ENCODE measurements around the gene KLK15.
A peak's percentile ranks its signal among the peaks of the same experiment; 100 is the strongest.
"Not testable (repeated sequence)": the region's sequence is repeated elsewhere in the genome, so short reads cannot be mapped to it uniquely, and the experiment has no call there.

The KLK15 gene

DNA sequence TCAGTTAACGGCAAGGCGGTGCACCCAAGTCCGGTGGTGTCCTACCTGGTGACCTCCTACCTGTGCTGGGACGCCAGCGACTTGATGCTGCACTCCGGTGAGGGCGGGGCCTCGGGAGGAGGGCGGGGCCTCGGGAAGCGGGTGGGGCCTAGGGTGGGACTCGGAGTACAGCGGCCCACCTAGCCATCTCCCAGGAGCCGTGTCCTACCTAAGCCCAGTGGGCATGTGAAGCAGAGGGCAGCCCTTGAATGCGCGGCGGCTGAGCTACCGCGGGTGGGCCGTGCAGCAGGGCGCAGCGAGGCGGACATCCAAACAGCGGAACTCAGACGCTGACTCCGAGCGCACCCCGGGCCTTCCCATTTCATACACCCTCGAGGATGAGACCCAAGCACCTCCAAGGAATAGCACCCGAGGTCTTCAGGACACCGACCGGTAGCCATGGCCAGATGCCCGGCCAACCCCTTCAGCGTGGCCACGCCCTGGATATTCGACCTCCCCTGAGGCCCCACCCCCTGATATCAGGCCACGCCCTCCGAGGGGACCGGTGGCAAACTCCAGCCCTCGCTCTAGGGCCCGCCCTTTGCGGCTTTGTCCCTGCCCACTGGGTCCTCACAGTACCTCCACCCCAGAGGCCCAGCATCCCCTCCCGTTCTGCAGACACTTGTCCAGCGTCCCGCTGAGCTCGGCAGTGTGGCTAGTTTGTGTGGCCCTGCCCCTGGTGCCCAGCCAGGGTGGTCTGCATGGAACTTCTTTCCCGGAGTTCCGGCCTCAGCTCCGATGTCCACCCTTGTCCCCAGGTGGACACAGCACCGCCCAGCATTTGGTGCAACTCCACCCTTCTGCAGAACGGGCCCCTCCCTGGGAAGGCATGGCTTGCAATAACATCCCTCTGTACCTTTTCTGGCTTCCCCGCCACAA, 15.2 kb downstream of the KLK15 start:
- Histone ChIP-seq H3K36me3 (ENCODE audit: control insufficient read depth, insufficient read depth, low read length) (no peaks in the 10 kb centered on the region), H3K4me3 (ENCODE audit: low read depth, low read length) (peak overlapping the region; percentile 85), H3K9me3 (ENCODE audit: control insufficient read depth, insufficient read depth, low read length) (no peaks in the 10 kb centered on the region), H3K27me3 (ENCODE audit: control insufficient read depth, insufficient read depth, low read length) (peaks cover 66% of the 10 kb centered on the region), H3K4me1 (ENCODE audit: control insufficient read depth, insufficient read depth, low read length) (peaks cover 18% of the 10 kb centered on the region), H3K9ac (ENCODE audit: low read depth, low read length) (no peak overlapping the region)

DNA sequence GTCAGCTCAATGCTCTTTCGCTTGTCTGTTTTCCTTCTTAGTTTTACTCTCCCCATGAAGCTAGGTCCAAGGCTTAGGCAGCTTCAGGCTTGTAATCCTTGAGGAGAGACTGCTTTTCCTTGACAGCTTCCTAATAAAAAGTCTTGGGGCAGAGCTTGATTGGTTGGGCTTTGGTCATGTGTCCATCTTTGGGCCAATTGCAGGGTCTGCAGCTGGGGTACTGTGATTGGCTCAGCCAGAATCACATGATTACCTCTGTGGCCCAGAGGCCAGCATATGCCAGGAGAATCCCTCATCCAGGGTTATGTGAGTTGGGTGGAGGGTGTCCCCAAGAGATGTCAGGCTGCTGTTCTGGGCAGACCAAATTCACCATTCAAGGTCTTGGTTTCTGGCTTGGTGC, 17.9 kb downstream of the KLK15 start:
- Histone ChIP-seq H3K36me3 (ENCODE audit: control insufficient read depth, insufficient read depth, low read length) (no peaks in the 10 kb centered on the region), H3K27me3 (ENCODE audit: control insufficient read depth, insufficient read depth, low read length) (peaks cover 54% of the 10 kb centered on the region), H3K9me3 (ENCODE audit: control insufficient read depth, insufficient read depth, low read length) (no peaks in the 10 kb centered on the region), H3K4me1 (ENCODE audit: control insufficient read depth, insufficient read depth, low read length) (peaks cover 11% of the 10 kb centered on the region), H3K4me3 (ENCODE audit: low read depth, low read length) (no peak overlapping the region), H3K9ac (ENCODE audit: low read depth, low read length) (no peak overlapping the region)

DNA sequence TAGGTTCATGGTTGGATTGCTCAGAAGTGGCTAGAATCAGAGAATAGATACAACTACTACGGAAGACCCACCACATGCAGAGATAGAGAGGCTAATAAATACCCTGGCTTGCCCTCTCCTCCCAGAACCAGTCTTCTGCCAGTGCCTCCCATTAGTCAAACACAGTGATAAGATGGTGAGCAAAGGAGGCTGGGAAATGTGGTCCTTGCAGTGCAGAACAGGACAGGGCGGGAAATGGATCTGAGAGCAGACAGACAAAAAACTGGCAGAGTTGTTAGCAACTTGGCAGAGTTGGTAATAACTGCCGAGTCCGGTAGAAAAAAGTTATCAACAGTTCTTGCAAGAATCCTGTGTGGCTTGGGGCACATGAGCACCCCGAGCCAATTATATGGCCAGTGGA, 18.5 kb downstream of the KLK15 start:
- Histone ChIP-seq H3K9me3 (ENCODE audit: control insufficient read depth, insufficient read depth, low read length) (no peaks in the 10 kb centered on the region), H3K9ac (ENCODE audit: low read depth, low read length) (no peak overlapping the region), H3K36me3 (ENCODE audit: control insufficient read depth, insufficient read depth, low read length) (no peaks in the 10 kb centered on the region), H3K4me3 (ENCODE audit: low read depth, low read length) (no peak overlapping the region), H3K4me1 (ENCODE audit: control insufficient read depth, insufficient read depth, low read length) (peaks cover 9% of the 10 kb centered on the region), H3K27me3 (ENCODE audit: control insufficient read depth, insufficient read depth, low read length) (peaks cover 51% of the 10 kb centered on the region)

DNA sequence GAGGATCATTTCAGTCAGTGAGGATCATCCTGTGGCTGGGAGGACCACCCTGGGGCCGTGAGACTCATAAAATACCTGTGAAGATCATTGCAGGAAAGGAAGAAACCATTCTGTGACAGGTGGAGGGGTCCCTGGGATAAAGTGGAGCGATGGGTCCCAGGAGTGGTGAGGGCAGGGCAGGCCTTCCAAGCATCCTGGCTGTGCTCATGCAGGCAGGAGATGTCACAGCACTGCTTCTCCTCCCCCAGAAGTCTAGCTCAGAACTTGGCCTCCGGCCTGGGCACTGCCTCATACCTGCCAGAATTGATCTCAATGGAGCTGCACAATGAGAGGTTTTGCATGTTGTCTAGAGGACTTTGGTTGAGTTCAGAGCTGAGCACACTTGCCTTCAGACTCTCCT, 20.9 kb downstream of the KLK15 start:
- Histone ChIP-seq H3K36me3 (ENCODE audit: control insufficient read depth, insufficient read depth, low read length) (no peaks in the 10 kb centered on the region), H3K9ac (ENCODE audit: low read depth, low read length) (no peak overlapping the region), H3K4me1 (ENCODE audit: control insufficient read depth, insufficient read depth, low read length) (peaks cover 3% of the 10 kb centered on the region), H3K27me3 (ENCODE audit: control insufficient read depth, insufficient read depth, low read length) (peaks cover 40% of the 10 kb centered on the region), H3K4me3 (ENCODE audit: low read depth, low read length) (no peak overlapping the region), H3K9me3 (ENCODE audit: control insufficient read depth, insufficient read depth, low read length) (no peaks in the 10 kb centered on the region)

DNA sequence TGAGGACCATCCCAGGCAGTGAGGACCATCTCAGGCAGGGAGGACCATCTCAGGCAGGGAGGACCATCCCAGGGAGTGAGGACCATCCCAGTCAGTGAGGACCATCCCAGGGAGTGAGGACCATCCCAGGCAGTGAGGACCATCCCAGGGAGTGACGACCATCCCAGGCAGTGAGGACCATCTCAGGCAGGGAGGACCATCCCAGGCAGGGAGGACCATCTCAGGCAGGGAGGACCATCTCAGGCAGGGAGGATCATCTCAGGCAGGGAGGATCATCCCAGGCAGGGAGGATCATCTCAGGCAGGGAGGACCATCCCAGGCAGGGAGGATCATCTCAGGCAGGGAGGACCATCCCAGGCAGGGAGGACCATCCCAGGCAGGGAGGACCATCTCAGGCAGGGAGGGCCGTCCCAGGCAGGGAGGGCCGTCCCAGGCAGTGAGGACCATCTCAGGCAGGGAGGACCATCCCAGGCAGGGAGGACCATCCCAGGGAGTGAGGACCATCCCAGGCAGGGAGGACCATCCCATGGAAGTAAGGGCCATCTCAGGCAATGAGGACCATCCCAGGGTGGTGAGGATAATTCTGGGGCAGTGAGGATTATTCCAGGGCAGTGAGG, 21.6 kb downstream of the KLK15 start:
- peaks cover 39% of the 10 kb centered on the region for H3K27me3 ChIP-seq (ENCODE audit: control insufficient read depth, insufficient read depth, low read length)
- not testable (repeated sequence) for H3K4me1 ChIP-seq (ENCODE audit: control insufficient read depth, insufficient read depth, low read length); H3K9ac ChIP-seq (ENCODE audit: low read depth, low read length); H3K9me3 ChIP-seq (ENCODE audit: control insufficient read depth, insufficient read depth, low read length); H3K4me3 ChIP-seq (ENCODE audit: low read depth, low read length); H3K36me3 ChIP-seq (ENCODE audit: control insufficient read depth, insufficient read depth, low read length)

DNA sequence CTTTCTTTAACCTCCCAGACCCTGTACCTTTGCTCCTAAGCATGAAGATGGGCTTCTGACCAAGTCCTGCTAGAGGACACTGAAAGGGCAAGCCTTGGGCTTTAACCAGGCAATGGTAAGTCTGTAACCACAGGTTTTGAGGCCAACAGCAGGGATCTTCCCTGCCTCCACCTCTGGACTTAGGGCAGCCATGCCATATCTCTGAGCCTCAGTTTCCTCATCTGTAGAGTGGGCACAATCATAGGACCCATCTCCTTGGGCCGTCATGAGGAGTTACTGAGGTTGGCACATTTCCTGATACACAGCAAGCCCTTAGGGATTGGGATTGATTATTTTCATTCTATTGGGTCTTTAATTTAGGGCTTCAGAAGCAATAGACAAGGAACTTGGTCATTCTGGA, 24.5 kb downstream of the KLK15 start:
- Histone ChIP-seq H3K36me3 (ENCODE audit: control insufficient read depth, insufficient read depth, low read length) (peaks cover 1% of the 10 kb centered on the region), H3K9me3 (ENCODE audit: control insufficient read depth, insufficient read depth, low read length) (no peaks in the 10 kb centered on the region), H3K4me1 (ENCODE audit: control insufficient read depth, insufficient read depth, low read length) (no peaks in the 10 kb centered on the region), H3K4me3 (ENCODE audit: low read depth, low read length) (no peak overlapping the region), H3K9ac (ENCODE audit: low read depth, low read length) (no peak overlapping the region), H3K27me3 (ENCODE audit: control insufficient read depth, insufficient read depth, low read length) (peaks cover 20% of the 10 kb centered on the region)

DNA sequence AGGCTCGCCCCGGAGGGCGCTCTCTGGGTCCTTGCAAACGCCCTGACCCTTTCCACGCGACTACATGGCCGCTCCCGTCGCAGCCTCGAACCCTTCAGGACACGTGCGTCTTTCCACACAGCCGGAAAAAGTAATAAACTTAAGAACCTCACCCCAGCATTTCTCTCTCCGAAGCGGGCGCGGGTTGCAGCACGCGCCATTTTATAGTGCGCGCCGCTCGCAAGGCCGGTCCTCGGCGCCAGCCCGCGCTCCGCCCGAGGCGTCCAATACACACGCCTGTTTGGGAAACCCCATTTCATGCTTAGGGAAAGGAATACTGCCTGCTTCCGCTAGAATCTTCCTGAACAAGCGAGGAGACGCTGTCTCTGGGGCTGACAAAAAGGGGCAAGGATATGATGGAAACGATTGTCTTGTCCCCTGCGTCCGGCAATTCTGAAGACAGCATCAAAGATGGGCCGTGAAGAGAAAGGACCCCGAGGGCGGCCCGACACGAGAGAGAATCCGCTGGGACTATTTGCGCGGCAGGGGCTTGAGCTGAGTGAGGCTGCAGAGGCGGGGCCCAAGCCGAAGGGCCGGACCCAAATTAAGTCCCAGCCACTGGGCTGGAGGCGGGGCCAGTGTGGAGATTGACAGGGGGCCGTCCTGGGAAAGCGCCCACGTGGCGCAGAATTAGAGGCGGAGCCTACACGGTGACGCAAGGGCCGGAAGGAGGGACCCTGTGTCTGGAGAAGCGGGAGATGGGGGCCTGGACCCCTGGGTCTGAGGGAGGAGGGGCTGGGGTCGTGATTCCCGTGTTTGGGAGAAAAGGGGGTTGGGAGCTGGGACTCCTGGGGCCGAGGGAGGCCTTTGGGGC, 28.7 kb downstream of the KLK15 start:
- Histone ChIP-seq H3K4me1 (ENCODE audit: control insufficient read depth, insufficient read depth, low read length) (no peaks in the 10 kb centered on the region), H3K4me3 (ENCODE audit: low read depth, low read length) (peak overlapping the region; percentile 94), H3K9me3 (ENCODE audit: control insufficient read depth, insufficient read depth, low read length) (no peaks in the 10 kb centered on the region), H3K9ac (ENCODE audit: low read depth, low read length) (peak overlapping the region; percentile 99), H3K36me3 (ENCODE audit: control insufficient read depth, insufficient read depth, low read length) (peaks cover 31% of the 10 kb centered on the region), H3K27me3 (ENCODE audit: control insufficient read depth, insufficient read depth, low read length) (peaks cover 7% of the 10 kb centered on the region)

DNA sequence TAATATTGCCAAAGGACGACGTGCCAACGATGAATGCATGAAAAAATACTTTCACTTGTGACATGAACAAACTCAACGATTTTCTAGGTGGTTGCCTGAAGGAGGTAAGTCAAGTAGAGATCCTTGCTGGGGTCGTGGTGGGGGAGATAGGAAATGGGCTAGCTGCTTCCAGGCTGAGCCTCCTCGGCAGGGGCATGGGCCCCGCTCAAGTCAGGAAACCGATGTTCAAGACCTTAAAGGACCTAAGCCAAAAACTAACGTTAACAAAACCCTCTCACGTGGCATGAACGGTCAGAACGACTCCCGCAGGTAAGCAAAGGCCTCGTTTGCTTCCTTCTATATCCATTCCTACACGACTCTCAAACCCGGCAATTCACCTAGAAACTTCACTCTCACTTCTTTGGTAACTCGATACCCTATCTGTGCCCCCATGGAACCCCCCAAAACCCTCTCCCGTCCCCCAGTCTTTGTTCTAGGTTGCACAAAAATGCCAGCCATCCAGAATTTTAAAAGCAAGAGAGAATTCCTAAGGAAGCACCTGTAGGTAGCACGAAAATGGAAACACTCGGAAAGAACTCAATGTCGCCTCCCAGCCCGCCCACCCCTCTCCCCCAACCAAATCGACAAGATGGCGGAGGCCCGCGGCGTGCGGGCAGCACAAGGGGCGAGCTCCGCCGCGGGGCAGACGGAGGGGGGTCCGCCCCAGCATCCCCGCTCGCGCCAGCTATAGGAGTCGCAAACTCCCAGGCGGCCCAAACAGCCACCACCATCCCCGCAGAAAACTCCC, 29.5 kb downstream of the KLK15 start:
- H3K9ac ChIP-seq (ENCODE audit: low read depth, low read length) = peak overlapping the region; percentile 99
- H3K36me3 ChIP-seq (ENCODE audit: control insufficient read depth, insufficient read depth, low read length) = peaks cover 39% of the 10 kb centered on the region
- no peaks in the 10 kb centered on the region for H3K9me3 ChIP-seq (ENCODE audit: control insufficient read depth, insufficient read depth, low read length)
- H3K4me1 ChIP-seq (ENCODE audit: control insufficient read depth, insufficient read depth, low read length) = no peaks in the 10 kb centered on the region
- peaks cover 7% of the 10 kb centered on the region for H3K27me3 ChIP-seq (ENCODE audit: control insufficient read depth, insufficient read depth, low read length)
- H3K4me3 ChIP-seq (ENCODE audit: low read depth, low read length) = peak overlapping the region; percentile 94

DNA sequence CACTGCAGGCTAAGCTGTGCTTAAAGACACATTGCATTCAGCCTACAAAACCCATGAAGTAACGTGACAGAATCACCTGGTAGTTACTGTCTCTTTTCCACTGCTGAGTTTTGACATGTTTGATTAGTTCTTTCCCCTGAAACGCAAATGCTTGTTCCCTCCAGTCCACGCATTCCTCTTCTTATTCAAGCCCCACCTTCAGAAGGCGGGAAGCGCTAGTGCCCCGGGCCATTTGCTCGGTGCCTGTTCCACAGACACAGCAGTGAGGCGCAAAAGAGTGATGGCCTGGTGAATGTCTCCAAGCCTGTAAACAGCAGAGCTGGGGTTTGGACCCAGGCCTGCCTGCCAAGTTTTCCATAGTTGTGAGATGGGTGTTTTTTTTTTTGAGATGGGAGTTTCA, 32.3 kb downstream of the KLK15 start:
- no peak overlapping the region for H3K9ac ChIP-seq (ENCODE audit: low read depth, low read length)
- no peak overlapping the region for H3K4me3 ChIP-seq (ENCODE audit: low read depth, low read length)
- H3K36me3 ChIP-seq (ENCODE audit: control insufficient read depth, insufficient read depth, low read length) = peaks cover 59% of the 10 kb centered on the region
- no peaks in the 10 kb centered on the region for H3K9me3 ChIP-seq (ENCODE audit: control insufficient read depth, insufficient read depth, low read length)
- H3K27me3 ChIP-seq (ENCODE audit: control insufficient read depth, insufficient read depth, low read length) = no peaks in the 10 kb centered on the region
- H3K4me1 ChIP-seq (ENCODE audit: control insufficient read depth, insufficient read depth, low read length) = no peaks in the 10 kb centered on the region

DNA sequence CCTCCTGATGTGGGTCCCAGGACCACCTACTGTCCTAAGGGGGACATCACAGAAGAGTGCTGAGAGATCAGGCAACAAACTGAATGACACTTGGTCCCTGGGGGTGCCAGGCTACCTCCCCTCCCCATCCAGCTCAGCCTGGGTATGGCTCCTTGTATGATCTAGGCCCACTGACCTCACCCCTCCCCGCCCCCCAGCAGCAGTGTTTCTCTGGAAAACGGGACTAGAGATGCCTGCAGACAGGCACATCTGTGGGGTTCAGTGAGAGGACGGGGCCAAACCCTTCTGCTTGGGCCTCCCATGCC, 33.9 kb downstream of the KLK15 start:
- H3K9ac ChIP-seq (ENCODE audit: low read depth, low read length) = no peak overlapping the region

More for the DNA sequence above, 33.9 kb downstream of the KLK15 start:
- H3K4me1 ChIP-seq (ENCODE audit: control insufficient read depth, insufficient read depth, low read length) = no peaks in the 10 kb centered on the region
- H3K9me3 ChIP-seq (ENCODE audit: control insufficient read depth, insufficient read depth, low read length) = no peaks in the 10 kb centered on the region
- H3K27me3 ChIP-seq (ENCODE audit: control insufficient read depth, insufficient read depth, low read length) = no peaks in the 10 kb centered on the region
- no peak overlapping the region for H3K4me3 ChIP-seq (ENCODE audit: low read depth, low read length)
- peaks cover 59% of the 10 kb centered on the region for H3K36me3 ChIP-seq (ENCODE audit: control insufficient read depth, insufficient read depth, low read length)

Data from iPS-15b (cell line).